NCI-H774 (cell line): ENCODE results near the gene GRB10.
A peak's percentile ranks its signal among the peaks of the same experiment; 100 is the strongest.
"Not testable (repeated sequence)": the region's sequence is repeated elsewhere in the genome, so short reads cannot be mapped to it uniquely, and the experiment has no call there.

Experiments
- DNase-seq: peaks from one replicate; lab custom pipeline; 2025; lab: John Stamatoyannopoulos, UW

Gene GRB10

GRCh38 chr7:50743016-50743415 is 39.7 kb downstream of the GRB10 start:
- no peak for DNase-seq

GRCh38 chr7:50742401-50742800 is 40.3 kb downstream of the GRB10 start:
- DNase-seq = no peak

- DNase-seq = peak; percentile 30
These were observed 42.8 kb downstream of the GRB10 start for GRCh38 chr7:50739744-50740435.

GRCh38 chr7:50738932-50739331 is 43.8 kb downstream of the GRB10 start:
- DNase-seq = peak; percentile 5

- DNase-seq = not testable (repeated sequence)
These were observed 46.9 kb downstream of the GRB10 start for GRCh38 chr7:50735836-50736235.

GRCh38 chr7:50735333-50735732 is 47.4 kb downstream of the GRB10 start:
- no peak for DNase-seq

GRCh38 chr7:50734246-50734645 is 48.5 kb downstream of the GRB10 start:
- DNase-seq = no peak

- DNase-seq = no peak
These were observed 49.1 kb downstream of the GRB10 start for GRCh38 chr7:50733552-50733951.

GRCh38 chr7:50731703-50732582 is 50.8 kb downstream of the GRB10 start:
- DNase-seq = no peak

GRCh38 chr7:50730446-50731400 is 52.0 kb downstream of the GRB10 start:
- DNase-seq = no peak

- DNase-seq = no peak
These were observed 52.7 kb downstream of the GRB10 start for GRCh38 chr7:50729962-50730361.

- no peak for DNase-seq
These were observed 54.5 kb downstream of the GRB10 start for GRCh38 chr7:50728184-50728583.

- no peak for DNase-seq
These were observed 55.0 kb downstream of the GRB10 start for GRCh38 chr7:50727711-50728110.

GRCh38 chr7:50727072-50727471 is 55.6 kb downstream of the GRB10 start:
- no peak for DNase-seq

- DNase-seq = no peak
These were observed 56.9 kb downstream of the GRB10 start for GRCh38 chr7:50725774-50726173.

GRCh38 chr7:50724526-50725520 is 57.9 kb downstream of the GRB10 start:
- DNase-seq = no peak

- no peak for DNase-seq
These were observed 58.8 kb downstream of the GRB10 start for GRCh38 chr7:50723888-50724287.

GRCh38 chr7:50723173-50723572 is 59.5 kb downstream of the GRB10 start:
- no peak for DNase-seq

GRCh38 chr7:50721661-50722259 is 60.9 kb downstream of the GRB10 start:
- DNase-seq = no peak

GRCh38 chr7:50721160-50721559 is 61.5 kb downstream of the GRB10 start:
- no peak for DNase-seq

- no peak for DNase-seq
These were observed 62.4 kb downstream of the GRB10 start for GRCh38 chr7:50720295-50720694.
